Measurements from ENCODE around the gene PRDM4.
"Not testable (repeated sequence)": the region's sequence is repeated elsewhere in the genome, so short reads cannot be mapped to it uniquely, and the experiment has no call there.

Gene PRDM4

DNA sequence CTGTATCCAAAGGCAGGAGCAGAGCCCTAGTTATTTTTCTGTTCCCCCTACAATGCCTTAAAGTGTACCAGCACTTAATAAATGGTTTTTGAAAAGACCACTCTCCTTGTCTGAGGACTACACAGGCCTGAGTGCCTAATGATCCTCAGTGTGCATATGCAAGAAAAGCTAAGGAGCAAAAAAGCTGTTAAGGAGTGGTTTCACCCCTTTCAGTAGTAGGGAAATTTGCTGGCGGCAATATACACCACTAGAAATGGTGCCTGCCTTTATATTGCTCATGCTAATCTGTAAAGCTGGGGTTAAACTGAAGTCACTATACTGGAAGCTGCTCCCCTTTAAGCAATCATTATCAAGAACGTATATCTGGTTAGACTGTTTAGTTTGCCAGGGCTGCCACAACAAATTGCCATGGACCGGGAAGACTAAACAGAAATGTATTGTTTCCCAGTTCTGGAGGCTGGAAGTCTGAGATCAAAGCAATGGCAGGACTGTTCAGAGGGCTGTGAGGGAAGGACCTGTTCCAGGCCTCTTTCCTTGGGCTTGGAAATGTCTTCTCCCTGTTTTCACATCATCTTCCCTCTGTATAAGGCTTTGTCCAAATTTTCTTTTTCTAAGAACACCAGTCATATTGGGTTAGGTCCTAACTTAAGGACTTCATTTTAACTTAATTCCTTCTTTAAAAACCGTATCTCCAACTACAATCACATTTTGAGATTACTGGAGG, 30.2 kb downstream of the PRDM4 start:
- Histone ChIP-seq H3K9me3 (ENCODE audit: severe bottlenecking) (no peaks in the 10 kb centered on the region), H3K27me3 (ENCODE audit: insufficient read depth, low read depth, severe bottlenecking) (no peaks in the 10 kb centered on the region), H3K4me3 (ENCODE audit: low read depth, low read length) (no peak overlapping the region), H3K27ac (no peak overlapping the region), H3K36me3 (peaks cover 22% of the 10 kb centered on the region)
- TF ChIP-seq CTCF (IDR thresholded peaks at IDR 0.05; ENCODE audit: low read depth, low read length): no peak
- no peak for DNase-seq

DNA sequence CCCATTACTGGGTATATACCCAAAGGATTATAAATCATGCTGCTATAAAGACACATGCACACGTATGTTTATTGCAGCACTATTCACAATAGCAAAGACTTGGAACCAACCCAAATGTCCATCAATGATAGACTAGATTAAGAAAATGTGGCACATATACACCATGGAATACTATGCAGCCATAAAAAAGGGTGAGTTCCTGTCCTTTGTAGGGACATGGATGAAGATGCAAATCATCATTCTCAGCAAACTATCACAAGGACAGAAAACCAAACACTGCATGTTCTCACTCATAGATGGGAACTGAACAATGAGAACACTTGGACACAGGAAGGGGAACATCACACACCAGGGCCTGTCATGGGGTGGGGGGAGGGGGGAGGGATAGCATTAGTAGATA, 33.2 kb downstream of the PRDM4 start:
- not testable (repeated sequence) for H3K9me3 ChIP-seq (ENCODE audit: severe bottlenecking); DNase-seq; H3K4me3 ChIP-seq (ENCODE audit: low read depth, low read length); H3K27me3 ChIP-seq (ENCODE audit: insufficient read depth, low read depth, severe bottlenecking); H3K27ac ChIP-seq; H3K36me3 ChIP-seq

GRCh38 chr12:107727327-107727726, 33.6 kb downstream of the PRDM4 start:
- H3K36me3 ChIP-seq; H3K4me3 ChIP-seq (ENCODE audit: low read depth, low read length); H3K27ac ChIP-seq; DNase-seq; H3K27me3 ChIP-seq (ENCODE audit: insufficient read depth, low read depth, severe bottlenecking); H3K9me3 ChIP-seq (ENCODE audit: severe bottlenecking): not testable (repeated sequence)

- TF ChIP-seq CTCF (IDR thresholded peaks at IDR 0.05; ENCODE audit: low read depth, low read length): no peak
- peaks cover 12% of the 10 kb centered on the region for H3K36me3 ChIP-seq
- no peak overlapping the region for H3K27ac ChIP-seq
- DNase-seq: no peak
- no peaks in the 10 kb centered on the region for H3K9me3 ChIP-seq (ENCODE audit: severe bottlenecking)
- no peak overlapping the region for H3K4me3 ChIP-seq (ENCODE audit: low read depth, low read length)
- H3K27me3 ChIP-seq (ENCODE audit: insufficient read depth, low read depth, severe bottlenecking): no peaks in the 10 kb centered on the region
Measured at GRCh38 chr12:107718606-107719005, 42.3 kb downstream of the PRDM4 start.

DNA sequence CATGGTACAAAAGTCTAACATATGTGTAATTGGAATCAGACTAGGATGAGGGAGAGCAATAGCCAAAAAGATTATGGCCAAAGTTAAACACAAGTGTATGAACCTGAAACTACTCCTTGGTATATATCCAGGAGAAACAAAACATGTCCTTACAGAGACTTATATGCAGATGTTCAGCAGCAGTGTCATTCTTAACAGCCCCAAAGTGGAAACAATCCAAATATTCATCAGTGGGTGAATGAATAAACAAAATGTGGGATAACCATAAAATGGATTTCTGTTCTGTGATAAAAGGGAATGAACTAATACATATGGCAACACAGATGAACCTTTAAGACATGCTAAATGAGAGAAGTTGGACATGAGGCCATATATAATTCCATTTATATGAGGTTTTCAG, 45.2 kb downstream of the PRDM4 start:
- H3K36me3 ChIP-seq: peaks cover 35% of the 10 kb centered on the region
- no peaks in the 10 kb centered on the region for H3K9me3 ChIP-seq (ENCODE audit: severe bottlenecking)
- no peak for DNase-seq
- H3K4me3 ChIP-seq (ENCODE audit: low read depth, low read length): no peak overlapping the region
- no peak for TF ChIP-seq CTCF (IDR thresholded peaks at IDR 0.05; ENCODE audit: low read depth, low read length)
- no peaks in the 10 kb centered on the region for H3K27me3 ChIP-seq (ENCODE audit: insufficient read depth, low read depth, severe bottlenecking)
- H3K27ac ChIP-seq: no peak overlapping the region

DNA sequence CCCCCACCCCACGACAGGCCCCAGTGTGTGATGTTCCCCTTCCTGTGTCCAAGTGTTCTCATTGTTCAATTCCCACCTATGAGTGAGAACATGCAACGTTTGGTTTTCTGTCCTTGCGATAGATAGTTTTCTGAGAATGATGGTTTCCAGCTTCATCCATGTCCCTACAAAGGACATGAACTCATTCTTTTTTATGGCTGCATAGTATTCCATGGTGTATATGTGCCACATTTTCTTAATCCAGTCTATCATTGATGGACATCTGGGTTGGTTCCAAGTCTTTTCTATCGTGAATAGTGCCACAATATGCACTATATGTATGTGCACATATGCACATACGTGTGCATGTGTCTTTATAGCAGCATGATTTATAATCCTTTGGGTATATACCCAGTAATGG, 55.4 kb downstream of the PRDM4 start:
- H3K9me3 ChIP-seq (ENCODE audit: severe bottlenecking): not testable (repeated sequence)

DNA sequence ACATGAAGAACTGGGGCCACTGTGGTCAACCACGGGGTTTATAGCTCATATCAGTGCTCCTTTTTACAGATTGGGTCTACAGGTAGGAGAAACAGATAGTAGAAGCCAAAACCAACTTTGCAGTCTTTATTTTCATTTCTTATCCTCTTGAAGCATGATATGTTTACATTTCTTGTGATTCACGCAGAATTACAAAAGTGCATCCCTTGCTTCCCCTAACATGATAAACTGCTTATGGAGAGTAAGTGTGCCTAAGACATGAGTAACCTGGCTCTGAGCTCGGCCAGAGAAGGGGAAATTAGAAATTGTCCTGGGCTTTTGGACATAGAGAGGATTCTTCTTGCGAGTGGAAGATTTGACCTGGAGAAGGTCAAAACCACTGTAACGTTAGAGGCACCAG, 56.9 kb downstream of the PRDM4 start:
- no peak overlapping the region for H3K27ac ChIP-seq
- DNase-seq: no peak
- H3K36me3 ChIP-seq: peaks cover 51% of the 10 kb centered on the region
- no peaks in the 10 kb centered on the region for H3K27me3 ChIP-seq (ENCODE audit: insufficient read depth, low read depth, severe bottlenecking)
- no peaks in the 10 kb centered on the region for H3K9me3 ChIP-seq (ENCODE audit: severe bottlenecking)
- no peak overlapping the region for H3K4me3 ChIP-seq (ENCODE audit: low read depth, low read length)
- no peak for TF ChIP-seq CTCF (IDR thresholded peaks at IDR 0.05; ENCODE audit: low read depth, low read length)

More for the DNA sequence above, 55.4 kb downstream of the PRDM4 start:
- not testable (repeated sequence) for H3K27me3 ChIP-seq (ENCODE audit: insufficient read depth, low read depth, severe bottlenecking); H3K4me3 ChIP-seq (ENCODE audit: low read depth, low read length); DNase-seq; H3K27ac ChIP-seq
- peaks cover 43% of the 10 kb centered on the region for H3K36me3 ChIP-seq
